ENCODE results near the gene C10orf67.

The C10orf67 gene

DNA sequence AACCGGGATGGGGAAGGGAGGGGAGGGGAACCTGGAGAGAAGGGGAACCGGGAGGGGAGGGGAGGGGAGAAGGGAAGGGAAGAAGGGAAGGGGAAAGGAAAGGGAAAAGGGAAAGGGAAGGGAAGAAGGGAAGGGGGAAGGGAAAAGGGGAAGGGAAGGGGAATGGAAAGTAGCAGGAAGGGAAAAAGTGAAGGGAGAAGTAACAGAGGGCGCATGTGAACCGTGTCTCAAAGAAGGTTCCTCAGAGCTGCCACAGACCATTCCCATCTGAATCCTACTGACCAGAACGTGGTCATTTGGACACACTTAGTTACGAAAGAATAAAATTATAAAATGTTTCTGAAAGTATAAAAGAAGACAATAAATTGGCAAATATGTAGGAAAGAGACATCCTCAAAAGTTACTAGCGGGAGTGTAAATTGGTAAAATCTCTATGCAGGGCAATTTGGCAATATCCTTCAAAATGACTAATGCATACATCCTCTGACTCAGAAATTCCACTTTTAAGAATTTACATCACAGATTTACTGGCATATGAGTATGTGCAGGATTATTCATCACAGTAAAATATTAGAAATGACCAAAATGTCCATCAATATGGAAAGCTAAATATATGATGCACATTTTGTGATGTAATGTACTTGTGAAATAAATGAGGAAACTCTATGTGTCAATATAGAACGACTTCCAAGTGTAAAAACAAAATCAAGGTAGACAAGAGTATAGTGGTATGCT, 12.9 kb downstream of the C10orf67 start:
- Mint-ChIP-seq H3K36me3 (ENCODE audit: low read depth) (no peaks in the 10 kb centered on the region), H3K27ac (no peak overlapping the region), H3K4me1 (no peaks in the 10 kb centered on the region), H3K9me3 (peaks cover 8% of the 10 kb centered on the region), H3K27me3 (ENCODE audit: low read depth, poor library complexity) (peaks cover 15% of the 10 kb centered on the region), H3K4me3 (no peak overlapping the region)
- DNase-seq: no peak
- TF ChIP-seq, protein P1, sequence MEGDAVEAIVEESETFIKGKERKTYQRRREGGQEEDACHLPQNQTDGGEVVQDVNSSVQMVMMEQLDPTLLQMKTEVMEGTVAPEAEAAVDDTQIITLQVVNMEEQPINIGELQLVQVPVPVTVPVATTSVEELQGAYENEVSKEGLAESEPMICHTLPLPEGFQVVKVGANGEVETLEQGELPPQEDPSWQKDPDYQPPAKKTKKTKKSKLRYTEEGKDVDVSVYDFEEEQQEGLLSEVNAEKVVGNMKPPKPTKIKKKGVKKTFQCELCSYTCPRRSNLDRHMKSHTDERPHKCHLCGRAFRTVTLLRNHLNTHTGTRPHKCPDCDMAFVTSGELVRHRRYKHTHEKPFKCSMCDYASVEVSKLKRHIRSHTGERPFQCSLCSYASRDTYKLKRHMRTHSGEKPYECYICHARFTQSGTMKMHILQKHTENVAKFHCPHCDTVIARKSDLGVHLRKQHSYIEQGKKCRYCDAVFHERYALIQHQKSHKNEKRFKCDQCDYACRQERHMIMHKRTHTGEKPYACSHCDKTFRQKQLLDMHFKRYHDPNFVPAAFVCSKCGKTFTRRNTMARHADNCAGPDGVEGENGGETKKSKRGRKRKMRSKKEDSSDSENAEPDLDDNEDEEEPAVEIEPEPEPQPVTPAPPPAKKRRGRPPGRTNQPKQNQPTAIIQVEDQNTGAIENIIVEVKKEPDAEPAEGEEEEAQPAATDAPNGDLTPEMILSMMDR (IDR thresholded peaks at IDR 0.05): no peak

DNA sequence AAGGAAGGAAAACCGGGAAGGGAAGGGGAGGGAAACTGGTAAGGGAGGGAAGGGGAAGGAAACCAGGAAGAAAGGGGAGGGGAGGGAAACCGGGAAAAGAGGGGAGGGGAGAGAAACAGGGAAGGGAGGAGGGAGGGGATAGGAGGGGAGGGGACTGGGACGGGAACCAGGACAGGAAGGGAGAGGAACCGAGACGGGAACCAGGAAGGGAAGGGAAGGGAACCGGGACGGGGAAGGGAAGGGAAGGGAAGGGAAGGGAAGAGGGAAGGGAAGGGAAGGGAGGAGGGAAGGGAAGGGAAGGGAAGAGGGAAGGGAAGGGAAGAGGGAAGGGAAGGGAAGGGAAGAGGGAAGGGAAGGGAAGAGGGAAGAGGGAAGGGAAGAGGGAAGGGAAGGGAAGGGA, 13.6 kb downstream of the C10orf67 start:
- DNase-seq: no peak
- no peaks in the 10 kb centered on the region for H3K4me1 Mint-ChIP-seq
- H3K9me3 Mint-ChIP-seq: peaks cover 8% of the 10 kb centered on the region
- H3K27ac Mint-ChIP-seq: no peak overlapping the region
- H3K36me3 Mint-ChIP-seq (ENCODE audit: low read depth): no peaks in the 10 kb centered on the region
- H3K4me3 Mint-ChIP-seq: no peak overlapping the region
- TF ChIP-seq, protein P1 (IDR thresholded peaks at IDR 0.05): no peak
- H3K27me3 Mint-ChIP-seq (ENCODE audit: low read depth, poor library complexity): peaks cover 13% of the 10 kb centered on the region

DNA sequence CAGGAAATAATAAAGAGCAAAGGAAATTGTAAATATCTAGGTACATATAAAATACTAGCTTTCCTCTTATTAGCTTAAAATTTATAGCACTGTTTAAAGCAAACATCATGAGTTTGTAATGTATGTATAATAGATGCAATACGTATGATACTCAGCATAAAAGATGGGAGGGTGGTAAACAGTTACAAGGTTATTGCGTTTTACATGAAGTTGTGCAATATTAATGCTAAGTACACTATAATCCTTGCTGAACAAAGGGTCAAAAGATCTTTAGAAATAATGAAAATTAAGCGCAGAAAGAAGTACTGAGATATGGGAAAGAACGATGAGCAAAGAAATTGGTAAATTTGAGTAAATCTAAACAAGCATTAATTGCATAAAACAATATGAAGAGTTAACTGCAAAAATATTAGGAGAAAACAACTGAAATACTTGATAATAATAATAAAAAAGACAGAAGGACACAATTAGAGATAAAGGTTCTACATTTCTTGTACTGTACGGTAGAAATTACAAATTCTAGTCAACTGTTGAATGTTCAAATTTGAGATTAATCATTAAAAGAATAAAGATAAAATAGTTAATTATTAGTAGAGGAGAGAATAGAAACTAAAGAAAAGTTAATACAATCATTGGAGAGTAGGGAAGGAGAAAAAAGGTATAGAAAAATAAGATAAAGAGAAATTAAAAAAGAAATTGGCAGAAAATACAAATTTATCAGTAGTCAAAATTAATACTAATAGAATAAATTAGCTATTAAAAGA, 17.9 kb downstream of the C10orf67 start:
- no peak overlapping the region for H3K4me3 Mint-ChIP-seq
- peaks cover 20% of the 10 kb centered on the region for H3K27me3 Mint-ChIP-seq (ENCODE audit: low read depth, poor library complexity)
- peaks cover 8% of the 10 kb centered on the region for H3K9me3 Mint-ChIP-seq
- DNase-seq: no peak
- H3K4me1 Mint-ChIP-seq: no peaks in the 10 kb centered on the region
- H3K36me3 Mint-ChIP-seq (ENCODE audit: low read depth): no peaks in the 10 kb centered on the region
- no peak overlapping the region for H3K27ac Mint-ChIP-seq
- TF ChIP-seq, protein P1 (IDR thresholded peaks at IDR 0.05): no peak

DNA sequence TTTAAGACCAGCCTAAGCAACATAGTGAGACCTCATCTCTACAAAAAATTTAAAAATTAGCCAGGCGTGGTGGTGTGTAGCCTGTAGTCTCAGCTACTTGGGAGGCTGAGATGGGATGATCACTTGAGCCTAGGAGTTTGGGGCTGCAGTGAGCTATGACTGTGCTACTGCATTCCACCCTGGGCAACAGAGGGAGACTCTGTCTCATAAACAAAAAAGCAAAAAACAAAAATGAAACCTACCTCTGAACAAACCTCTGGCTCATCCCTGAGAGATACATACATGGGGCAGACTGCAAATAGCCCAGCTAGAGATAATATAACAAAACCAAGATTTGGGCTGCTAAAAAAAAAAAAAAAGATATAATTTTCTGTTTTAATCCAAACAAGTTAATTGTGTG, 19.5 kb downstream of the C10orf67 start:
- H3K4me1 Mint-ChIP-seq: no peaks in the 10 kb centered on the region
- H3K36me3 Mint-ChIP-seq (ENCODE audit: low read depth): no peaks in the 10 kb centered on the region
- DNase-seq: no peak
- H3K4me3 Mint-ChIP-seq: no peak overlapping the region
- H3K9me3 Mint-ChIP-seq: peaks cover 4% of the 10 kb centered on the region
- TF ChIP-seq, protein P1 (IDR thresholded peaks at IDR 0.05): no peak
- H3K27ac Mint-ChIP-seq: no peak overlapping the region
- H3K27me3 Mint-ChIP-seq (ENCODE audit: low read depth, poor library complexity): peaks cover 9% of the 10 kb centered on the region

DNA sequence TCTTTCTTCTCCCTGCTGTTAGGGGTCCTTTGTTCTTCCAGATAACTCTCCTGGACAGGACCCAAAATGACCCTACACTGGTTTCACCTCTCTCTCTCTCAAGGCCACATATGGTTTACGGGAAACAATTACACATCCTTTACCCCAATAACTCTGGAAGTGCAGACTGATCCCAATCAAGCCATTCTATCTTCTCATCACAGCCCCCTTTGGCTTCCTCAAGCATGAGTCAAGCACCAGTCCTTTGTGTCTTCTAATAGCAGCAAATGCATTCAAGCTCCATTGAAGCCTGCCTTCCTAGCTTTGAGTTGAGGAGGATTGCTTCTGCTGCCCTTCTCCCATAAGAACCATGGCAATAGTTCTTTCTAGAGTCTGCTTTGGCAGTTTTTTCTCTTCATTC, 20.2 kb downstream of the C10orf67 start:
- peaks cover 5% of the 10 kb centered on the region for H3K4me1 Mint-ChIP-seq

More for the DNA sequence above, 20.2 kb downstream of the C10orf67 start:
- H3K4me3 Mint-ChIP-seq: no peak overlapping the region
- no peak for DNase-seq
- no peaks in the 10 kb centered on the region for H3K36me3 Mint-ChIP-seq (ENCODE audit: low read depth)
- peaks cover 2% of the 10 kb centered on the region for H3K9me3 Mint-ChIP-seq
- peaks cover 11% of the 10 kb centered on the region for H3K27me3 Mint-ChIP-seq (ENCODE audit: low read depth, poor library complexity)
- TF ChIP-seq, protein P1 (IDR thresholded peaks at IDR 0.05): no peak
- no peak overlapping the region for H3K27ac Mint-ChIP-seq

Data from nephron progenitor cell (in vitro differentiated cells).